ENCODE results near the gene CCDC141. TPM values are rescaled to one million over a fixed set of nuclear protein-coding genes. Genes with fewer than 3 reads are reported as not detected.

CCDC141 gene
- total RNA-seq, 4 donors from 2014 or later: 5.5 to 18.9 (median 12.5) TPM

DNA sequence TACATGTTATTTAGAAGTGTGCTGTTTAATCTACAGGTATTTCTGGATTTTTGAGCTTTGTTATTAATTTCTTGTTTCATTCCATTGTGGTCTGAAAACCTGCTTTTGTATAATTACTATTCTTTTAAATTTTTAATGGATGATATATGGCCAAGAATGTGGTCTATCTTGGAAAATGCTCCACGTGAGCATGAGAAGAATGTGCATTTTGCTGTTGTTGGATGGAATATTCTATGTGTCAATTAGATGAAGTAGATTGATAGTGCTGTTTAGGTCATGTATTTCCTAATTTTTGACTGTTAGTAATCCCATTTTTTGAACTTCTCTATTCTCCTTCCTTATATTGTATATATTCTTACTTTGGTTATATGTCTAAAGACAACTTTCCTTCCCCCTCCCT is 222.8 kb downstream of the CCDC141 start:
- DNase-seq (ENCODE audit: low spot score): no peak
- no peak for TF ChIP-seq CTCF (IDR thresholded peaks at IDR 0.05)
- ATAC-seq (ENCODE audit: low FRiP score): no peak

GRCh38 chr2:178825183-178825582 is 224.8 kb downstream of the CCDC141 start:
- DNase-seq (ENCODE audit: low spot score): no peak
- TF ChIP-seq CTCF (IDR thresholded peaks at IDR 0.05): no peak
- no peak for ATAC-seq (ENCODE audit: low FRiP score)

- DNase-seq (ENCODE audit: low spot score): no peak
- no peak for ATAC-seq (ENCODE audit: low FRiP score)
- TF ChIP-seq CTCF (IDR thresholded peaks at IDR 0.05): no peak
These were observed 225.8 kb downstream of the CCDC141 start for GRCh38 chr2:178824181-178824580.

DNA sequence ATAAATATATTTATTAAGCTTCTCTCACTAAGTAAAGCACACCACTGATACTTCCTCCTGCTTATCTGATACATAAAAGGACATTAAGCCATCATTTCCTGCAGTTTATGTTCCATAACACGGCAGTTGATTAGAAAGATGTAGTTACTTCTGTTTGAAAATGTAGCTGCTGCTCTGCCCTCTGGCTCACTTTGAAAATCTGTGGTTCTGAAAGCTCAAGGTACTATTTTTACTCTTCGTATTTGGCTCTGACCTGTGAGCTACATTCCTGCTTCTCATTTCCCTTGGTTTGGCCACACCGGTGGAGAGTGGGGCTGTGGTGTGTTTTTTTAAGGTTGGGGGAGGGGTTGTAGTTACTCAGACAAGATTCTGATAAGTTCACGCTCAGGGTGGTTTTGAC is 229.9 kb downstream of the CCDC141 start:
- TF ChIP-seq CTCF (IDR thresholded peaks at IDR 0.05): no peak
- DNase-seq (ENCODE audit: low spot score): no peak
- no peak for ATAC-seq (ENCODE audit: low FRiP score)

DNA sequence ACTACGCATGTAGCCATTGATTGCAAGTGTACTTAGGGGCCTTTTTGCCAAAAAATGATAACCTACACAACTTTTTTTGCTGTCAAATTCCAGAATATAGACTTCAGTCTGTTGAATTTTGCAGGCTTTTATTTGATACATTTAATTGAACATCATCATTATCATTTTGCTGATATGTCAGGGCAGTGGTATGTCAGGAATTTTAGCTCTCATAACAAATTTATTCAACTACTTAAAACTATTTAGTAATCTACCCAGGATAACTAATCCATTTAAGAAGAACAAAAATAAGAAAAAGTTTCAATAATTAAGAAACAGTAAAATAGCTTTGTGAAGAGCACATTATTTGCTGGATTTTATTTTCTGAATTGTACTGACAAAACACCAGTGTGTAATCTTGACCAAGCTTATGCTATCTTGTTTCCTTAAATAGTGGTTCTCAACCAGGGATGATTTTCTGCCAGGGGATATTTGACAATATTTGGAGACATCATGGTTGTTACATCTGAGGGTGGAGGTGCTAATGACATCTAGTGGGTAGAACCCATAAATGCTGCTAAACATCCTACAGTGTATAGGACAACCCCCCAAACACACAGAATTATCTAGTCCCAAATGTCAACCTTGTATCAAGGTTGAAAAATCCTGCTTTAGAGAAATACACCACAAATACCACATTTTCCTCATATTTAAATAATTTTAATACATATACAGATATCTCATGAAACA is 230.6 kb downstream of the CCDC141 start:
- DNase-seq (ENCODE audit: low spot score) (no peak), ATAC-seq (ENCODE audit: low FRiP score) (no peak)
- TF ChIP-seq CTCF (IDR thresholded peaks at IDR 0.05): no peak

GRCh38 chr2:178811901-178812300 is 238.0 kb downstream of the CCDC141 start:
- no peak for TF ChIP-seq CTCF (IDR thresholded peaks at IDR 0.05)
- no peak for ATAC-seq (ENCODE audit: low FRiP score)
- DNase-seq (ENCODE audit: low spot score): no peak

DNA sequence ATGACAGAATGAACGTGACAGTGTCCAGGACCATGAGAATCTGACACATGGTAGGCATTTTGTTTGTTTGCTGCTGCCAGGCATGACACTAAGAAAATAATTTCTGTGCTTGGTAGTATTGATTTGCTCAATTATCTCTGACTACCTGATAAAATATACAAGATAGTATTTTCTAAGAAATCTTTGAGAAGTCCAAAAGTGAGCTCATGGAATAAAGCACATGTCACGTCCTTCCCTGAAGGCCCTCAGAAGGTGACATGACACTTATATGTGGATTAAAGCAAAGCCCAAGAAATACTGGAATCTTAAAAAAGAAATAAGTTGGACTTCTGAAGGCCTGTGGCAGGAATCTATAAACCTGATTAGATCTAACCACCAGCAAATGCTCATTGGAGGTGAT is 238.9 kb downstream of the CCDC141 start:
- DNase-seq (ENCODE audit: low spot score): no peak
- no peak for ATAC-seq (ENCODE audit: low FRiP score)
- TF ChIP-seq CTCF (IDR thresholded peaks at IDR 0.05): no peak
